Measurements from ENCODE around the gene KLHL11.

GRCh38 chr17:41873559-41874292 is 8.5 kb upstream of the KLHL11 start:
- TF ChIP-seq POLR2AphosphoS5 (IDR thresholded peaks at IDR 0.05; ENCODE audit: low read length) (no peak), ZSCAN29 (IDR thresholded peaks at IDR 0.05) (no peak), HDAC6 (IDR thresholded peaks at IDR 0.05; ENCODE audit: unreplicated experiment) (no peak), TBL1XR1 (IDR thresholded peaks at IDR 0.05; ENCODE audit: low read depth, low read length) (no peak), CTCF (IDR thresholded peaks at IDR 0.05 in 2 of 3, conservative IDR thresholded peaks at IDR 0.05 in 1 of 3; ENCODE audit: control insufficient read depth in 2 of 3, extremely low read depth in 1 of 3, insufficient read depth in 1 of 3, low read depth in 3 of 3, low read length in 3 of 3) (no peak), NRF1 (conservative IDR thresholded peaks at IDR 0.05; ENCODE audit: low read depth, low read length) (no peak), CHD1 (IDR thresholded peaks at IDR 0.05; ENCODE audit: low read depth, low read length) (no peak)
